GM18868 (cell line): ENCODE data around the gene TMEM132A.
"Not testable (repeated sequence)": the region's sequence is repeated elsewhere in the genome, so short reads cannot be mapped to it uniquely, and the experiment has no call there.

Experiments used
- ATAC-seq: cut with Tn5 transposase; IDR thresholded peaks from one replicate; pipeline ENCODE4 v1.9.1; 2021; ENCODE audit warnings: mild to moderate bottlenecking, moderate library complexity; ENCODE audit not compliant: unreplicated experiment

TMEM132A gene

DNA sequence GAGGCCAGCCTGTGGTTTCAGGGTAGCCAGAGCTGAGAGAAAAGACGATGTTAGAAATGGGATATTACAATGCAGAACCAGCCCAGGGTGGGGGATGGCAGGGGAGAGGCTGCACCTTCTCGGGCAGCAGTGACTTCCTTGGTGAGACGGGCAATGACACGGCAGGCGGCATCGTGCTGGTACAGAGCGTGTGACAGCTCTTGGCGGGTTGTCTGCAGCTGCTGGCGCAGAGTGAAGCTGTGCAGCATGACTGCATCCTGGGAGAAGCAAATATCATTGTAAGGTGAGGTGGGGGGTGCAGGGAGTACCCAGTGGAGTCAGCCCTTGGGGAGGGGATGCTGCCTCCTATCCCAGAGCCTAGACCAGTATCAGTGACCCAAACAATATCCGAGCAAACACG is 21.6 kb upstream of the TMEM132A start:
- ATAC-seq, result no peak

DNA sequence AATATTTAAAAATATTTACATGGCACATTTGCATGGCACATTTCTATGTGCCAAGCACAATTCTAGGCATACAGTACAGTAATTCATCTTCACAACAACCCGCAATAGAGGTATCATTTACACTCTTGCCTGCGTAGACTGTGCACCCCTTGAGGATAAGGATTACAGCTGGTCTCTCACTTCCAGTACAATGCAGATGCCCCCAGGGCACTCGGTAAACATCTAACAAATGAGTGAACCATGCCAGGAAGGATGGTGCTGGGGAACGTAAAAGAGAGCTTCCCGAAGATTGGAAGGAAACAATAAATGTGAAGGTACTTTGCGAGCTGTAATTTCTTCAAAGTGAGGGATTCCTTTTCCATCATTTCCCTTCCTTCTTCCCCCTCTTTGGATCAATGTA is 19.2 kb upstream of the TMEM132A start:
- ATAC-seq, result no peak

DNA sequence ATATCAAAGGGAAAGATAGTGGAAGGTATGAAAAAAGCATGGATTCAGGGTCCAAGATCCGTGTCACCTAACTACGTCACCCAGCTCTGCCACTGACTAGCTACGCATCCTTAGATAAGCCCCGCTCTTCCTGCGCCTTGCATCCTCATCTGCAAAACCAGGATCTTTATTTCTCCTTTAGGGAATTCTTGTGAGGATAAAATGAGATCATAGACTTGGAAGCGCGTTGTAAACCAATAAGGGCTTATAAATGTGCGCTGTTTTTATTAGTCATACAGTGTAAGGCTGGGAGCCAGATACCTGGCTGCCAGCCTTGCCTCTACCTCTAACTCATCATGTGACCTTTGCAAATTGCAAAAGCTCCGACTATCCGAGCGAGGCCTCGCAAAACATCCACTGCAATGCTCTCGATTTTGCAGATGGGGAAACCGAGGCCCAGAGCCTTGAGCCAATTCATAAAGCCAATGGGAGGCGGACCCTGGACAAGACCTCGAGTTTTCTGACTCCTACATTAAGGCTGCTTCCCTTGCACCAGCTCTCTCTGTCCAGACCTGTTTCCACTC is 18.6 kb upstream of the TMEM132A start:
- no peak for ATAC-seq

DNA sequence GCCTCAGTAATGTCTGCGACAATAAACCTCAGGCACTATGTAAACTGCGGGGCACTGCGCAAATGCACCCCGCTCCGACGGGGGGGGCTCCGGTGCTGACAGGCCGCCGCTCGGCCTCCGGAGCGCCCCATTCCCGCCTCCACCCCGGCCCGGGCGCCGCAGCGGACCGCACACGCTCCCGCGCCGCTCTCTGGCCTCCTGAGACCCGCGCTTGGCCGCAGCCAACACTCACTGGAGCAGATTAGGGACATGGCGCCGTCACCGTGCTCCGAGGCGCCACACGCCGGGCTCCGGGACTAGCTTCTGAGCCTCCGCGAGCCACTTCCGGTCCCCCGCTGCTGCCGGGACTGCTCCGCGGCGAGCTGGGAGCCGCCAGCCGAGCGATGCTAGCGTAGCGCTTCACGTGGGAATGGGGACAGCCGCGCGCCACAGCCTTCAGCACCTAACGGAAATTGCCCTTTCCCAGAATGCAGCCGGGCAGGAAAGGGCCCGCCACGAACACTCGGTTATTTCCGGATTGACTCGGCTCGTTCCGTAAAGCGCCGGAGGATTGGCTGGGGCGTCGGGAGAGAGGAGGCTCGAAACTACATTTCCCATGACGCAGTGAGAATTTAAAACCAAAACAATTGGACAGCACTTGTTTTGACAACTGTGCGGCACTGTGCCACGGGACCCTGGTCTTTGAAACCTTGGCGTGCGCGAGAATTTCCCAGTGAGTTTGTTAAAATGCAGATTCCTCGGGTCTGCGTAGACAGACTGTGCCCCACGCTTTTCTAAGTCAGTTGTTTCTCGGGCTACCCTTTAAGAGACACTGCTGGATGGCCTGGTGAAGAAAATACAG is 17.9 kb upstream of the TMEM132A start, which contains the start of gene PRPF19:
PRPF19 (minus strand) TSS at position 454 of the 841 bp plus-strand sequence; CDS start at position 251, 203 bp downstream.
- peak; percentile 75 for ATAC-seq

DNA sequence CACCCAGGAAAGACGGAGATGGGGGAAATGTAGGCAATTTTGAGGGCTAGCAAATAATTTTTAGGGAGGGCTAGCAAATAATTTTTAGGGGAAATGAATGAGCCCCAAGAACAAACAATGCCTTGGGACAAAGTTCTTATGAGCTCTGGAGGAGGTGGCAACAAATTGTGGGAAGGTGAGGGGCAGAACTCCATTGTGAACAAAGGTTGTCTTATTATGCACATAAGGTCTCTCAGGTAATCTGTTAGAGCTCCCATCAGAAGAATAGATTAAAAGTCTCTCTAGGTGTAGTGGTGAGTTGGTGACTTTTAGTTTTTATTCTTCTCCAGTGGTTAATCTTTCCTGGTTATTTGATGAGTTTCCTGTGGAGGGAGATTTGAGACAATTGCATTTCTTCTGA is 15.5 kb upstream of the TMEM132A start:
- ATAC-seq, result no peak

DNA sequence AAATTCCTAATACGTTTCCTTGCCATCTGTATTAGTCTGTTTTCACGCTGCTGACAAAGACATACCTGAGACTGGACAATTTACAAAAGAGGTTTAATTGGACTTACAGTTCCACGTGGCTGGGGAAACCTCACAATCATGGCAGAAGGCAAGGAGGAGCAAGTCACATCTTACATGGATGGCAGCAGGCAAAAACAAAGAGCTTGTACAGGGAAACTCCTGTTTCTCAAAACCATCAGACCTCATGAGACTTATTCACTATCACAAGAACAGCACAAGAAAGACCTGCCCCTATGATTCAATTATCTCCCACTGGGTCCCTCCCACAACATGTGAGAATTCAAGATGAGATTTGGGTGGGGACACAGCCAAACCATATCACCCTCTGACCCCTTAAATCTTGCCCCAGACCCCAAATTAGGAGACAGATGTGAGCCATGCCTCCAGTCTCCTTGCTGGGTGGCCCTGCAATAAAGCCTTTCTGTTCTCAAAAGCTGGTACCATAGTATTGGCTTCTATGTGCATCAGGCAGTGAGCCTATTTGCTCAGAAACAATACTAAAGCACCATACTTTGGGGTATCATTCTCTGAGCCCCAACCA is 14.5 kb upstream of the TMEM132A start:
- not testable (repeated sequence) for ATAC-seq

DNA sequence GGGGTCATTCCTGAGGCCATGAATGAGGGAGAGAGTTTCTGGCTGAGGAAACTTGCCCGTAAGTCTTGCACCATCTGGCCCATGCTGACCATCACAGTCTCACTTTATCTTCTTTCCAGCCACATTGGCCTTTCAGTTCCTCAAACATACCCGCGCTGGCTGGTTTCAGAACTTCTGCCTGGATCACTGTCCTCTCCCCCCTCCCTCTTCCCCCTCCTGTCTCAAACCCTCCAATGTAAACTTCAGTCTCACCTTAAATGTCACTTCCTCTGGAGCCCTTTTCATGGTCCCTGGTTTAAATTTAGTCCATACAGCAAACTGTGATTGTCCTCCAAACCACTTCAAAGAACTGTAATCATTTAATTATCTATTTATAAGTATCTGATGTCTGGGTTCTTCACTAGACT is 14.0 kb upstream of the TMEM132A start:
- peak; percentile 37 for ATAC-seq

DNA sequence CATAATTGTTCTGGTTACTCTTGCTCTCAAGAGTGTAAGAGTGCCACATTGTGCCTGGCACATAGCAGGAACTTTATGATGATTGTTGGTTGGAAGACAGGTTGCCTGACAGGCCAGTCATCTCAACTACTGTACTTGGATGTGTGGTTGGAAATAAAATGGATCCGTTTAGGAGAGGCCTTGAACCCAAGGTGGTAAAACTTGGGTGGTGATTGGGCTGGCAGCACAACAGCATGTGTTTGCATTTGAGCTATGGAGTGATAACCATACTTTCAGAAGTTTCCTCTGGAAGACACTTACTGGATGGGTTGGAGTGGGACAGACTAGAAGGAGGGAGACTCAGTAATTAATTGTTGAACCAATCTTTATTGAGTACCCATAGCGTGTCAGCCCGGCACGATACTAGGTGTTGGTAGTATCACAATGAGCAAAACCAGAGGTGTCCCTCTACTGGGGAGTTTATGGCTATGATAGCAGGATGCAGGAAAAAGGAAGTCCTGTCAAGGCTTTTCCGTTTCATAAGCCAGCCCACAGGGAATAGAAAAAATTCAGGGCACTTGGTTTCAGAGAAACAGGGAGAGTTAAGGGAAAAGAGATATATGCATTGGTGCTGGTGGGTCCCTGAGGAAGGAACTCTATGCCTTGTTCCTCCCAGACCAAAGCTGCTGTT is 13.4 kb upstream of the TMEM132A start:
- ATAC-seq, result no peak

DNA sequence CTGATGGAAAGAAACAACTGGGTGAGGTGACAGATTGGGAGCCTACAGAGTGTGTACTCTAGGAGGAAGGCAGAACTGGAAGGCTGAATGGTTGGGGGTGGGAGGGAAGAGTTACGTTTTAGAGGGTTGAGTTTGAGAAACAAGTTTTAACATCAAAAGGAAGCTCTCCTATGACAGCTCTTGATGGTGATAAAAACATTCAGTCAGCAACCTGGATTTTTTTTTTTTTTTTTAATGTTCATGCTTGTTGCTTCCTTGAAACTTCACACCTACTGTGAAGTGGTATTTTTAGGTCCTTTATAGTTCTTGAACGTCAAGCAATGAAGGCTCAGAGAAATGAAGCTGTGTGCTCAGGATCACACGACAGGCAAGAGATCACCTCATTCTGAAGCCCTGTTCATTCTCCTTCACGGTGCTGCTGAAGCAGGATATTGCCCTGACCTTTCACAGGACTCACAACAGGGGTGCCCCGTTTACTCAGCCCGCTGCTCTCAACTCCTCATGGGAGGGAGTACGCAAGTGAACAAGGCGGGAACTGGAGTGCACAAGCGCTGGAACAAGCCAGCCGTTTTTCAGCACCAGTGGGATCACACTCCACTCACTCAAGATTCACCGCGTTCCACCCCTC is 11.9 kb upstream of the TMEM132A start:
- ATAC-seq, result no peak

DNA sequence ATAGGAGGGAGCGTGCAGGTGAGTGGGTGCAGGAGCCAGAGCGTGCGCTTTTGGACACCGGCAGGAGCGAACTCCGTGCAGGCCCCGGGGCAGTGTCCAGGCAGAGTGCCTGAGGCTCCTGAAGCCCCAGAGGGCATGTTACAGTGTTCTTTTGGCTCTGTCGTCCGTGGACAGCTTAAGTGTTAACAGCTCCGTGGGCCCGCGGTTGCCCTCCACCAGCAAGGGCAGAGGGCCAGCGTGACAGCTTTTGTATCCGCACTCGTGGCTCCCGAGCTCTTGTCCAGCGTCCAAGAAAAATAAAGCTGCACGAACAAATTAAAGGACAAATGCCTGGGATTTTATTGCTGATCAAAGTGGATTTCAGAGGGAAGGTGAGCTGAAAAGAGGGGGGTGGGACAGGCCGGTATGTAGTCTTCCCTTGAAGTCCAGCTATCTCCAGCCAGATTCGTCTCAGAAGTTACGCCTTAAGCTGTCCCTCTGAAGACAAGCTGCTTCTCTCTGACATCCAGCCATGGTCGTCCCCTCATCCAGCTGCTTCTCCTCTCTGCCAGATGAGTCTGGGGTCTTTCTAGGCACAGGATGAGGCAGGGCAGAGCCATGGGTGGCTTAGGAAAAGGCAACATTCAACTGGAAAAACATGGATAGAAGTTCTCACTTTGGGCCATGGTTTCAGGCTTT is 11.3 kb upstream of the TMEM132A start:
- no peak for ATAC-seq

DNA sequence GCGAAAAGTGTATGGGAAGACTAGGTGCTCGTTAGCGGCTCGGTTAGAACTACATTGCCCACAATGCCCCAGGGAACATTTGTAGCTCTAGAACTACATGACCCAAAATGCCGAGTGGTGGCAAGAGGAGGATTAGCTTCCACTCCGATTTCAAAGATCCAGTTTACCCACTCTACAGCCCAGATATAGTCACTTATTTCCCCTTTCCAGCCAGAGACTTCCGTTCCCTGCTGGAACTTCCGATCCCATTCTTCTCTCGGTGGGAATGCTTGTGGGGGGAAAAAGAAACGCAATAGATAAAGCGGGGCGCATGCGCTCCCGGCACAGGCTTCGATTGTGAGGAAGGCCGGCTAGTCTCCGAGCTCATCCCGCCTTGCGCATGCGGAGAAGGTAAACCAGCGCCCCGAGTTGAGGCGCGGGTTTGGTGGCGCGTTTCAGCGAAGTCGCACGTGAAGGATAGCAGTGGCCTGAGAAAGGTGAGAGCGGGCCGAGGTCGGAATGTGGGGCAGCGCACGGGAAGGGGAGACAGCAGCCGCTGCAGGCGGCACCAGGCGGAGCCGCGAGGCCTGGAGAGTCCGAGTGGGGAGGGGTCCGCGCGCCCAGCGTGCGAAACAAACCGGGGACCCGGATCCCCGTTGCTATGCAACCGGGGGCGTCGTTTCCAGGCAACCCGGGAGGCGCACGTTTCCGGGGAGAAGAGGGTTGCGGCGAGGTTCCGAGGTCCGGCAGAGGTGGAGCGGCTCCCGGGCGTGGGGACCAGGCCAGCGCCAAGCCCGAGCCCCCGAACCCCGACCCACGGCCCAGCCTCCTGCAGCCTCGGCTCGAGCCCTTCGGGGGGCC is 10.2 kb upstream of the TMEM132A start, which contains the start of gene TMEM109:
TMEM109 (plus strand) TSS at position 366 of the 840 bp plus-strand sequence. CDS start 5,536 bp downstream, outside the sequence.
- peak; percentile 58 for ATAC-seq

DNA sequence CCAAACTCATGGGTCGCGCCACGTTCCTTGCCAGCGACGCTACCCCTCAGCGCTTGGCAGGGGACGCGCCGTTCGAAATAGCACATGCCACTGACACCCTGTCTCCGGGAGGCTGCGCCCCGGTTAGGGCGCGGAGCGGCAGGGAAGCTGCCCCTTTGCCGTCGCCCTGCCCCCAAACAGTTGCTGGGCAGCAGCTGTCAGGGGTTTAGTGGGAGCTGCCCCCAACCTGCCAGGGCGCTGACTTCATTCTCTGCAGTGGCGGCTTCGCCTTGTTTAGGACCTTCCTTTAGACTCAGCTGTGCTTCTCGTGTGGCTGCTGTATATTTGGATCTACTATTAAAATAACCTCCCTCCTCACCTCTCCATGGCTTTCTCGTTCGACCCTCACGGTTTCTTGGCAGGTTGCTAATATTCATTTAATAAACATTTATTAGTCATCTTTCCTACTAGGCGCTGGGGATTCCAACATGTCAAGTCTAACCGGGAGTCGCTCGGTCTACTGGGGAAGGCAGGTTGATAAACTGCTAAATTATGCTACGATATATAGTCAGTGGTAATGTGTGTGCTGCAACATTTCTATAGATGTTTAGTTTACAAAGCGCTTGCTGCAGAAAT is 9.5 kb upstream of the TMEM132A start:
- no peak for ATAC-seq

DNA sequence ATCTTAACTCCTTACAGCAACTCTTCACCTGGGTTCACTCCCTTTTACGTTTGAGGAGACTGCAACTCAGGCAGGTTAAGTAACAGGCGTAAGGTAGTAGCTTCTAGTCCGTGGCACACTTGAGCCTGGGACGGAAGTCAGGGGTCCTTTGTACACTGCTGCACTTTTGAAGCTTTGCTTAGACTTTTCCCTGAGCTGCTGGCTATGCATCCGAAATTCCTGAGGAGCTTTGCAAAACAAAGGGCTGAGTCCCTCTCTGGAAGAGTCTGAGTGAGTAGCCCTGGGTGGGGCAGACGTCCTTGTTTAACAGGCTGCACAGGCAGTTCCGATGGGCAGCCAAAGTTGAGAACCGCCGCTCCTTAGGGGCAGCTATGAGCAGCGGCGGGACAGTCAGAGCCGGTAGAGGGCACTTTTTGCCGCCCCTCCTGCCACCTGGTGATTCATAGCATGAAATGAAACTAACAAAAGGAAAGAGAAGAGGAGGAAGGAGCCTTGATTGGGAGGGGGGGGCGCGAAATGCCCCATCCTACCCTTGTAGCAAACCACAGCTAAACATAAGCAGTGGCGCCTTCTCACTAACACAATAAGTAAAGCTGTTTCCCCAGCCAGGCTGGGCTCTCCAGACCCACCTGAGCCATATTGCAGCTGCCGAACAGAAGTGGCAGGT is 8.9 kb upstream of the TMEM132A start:
- ATAC-seq, result peak; percentile 55

DNA sequence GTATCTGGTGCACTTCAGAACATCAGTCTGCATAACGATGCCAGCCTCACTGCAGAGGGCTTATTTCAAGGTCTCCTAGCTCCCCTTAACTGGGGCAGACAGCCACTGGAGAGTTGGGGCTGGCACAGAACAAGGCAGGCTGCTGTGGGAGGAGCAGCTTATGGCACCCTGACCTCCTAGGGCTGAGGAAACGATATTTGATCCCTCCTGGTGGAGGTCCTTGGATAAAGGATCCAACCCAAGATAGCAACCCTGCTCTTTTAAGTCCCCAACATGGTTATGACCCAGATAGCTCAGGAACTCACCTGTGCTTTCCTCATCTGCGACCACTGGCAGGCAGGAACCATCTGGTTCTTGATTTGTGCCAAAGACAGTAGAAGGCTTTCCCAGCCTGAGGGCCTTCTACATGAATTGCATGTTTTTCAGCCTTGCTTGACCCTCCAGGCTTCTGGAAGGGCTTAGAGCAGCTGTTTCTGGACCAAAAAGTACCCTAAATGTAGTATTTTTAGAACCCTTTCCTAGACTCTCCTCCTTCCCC is 7.5 kb upstream of the TMEM132A start:
- no peak for ATAC-seq

DNA sequence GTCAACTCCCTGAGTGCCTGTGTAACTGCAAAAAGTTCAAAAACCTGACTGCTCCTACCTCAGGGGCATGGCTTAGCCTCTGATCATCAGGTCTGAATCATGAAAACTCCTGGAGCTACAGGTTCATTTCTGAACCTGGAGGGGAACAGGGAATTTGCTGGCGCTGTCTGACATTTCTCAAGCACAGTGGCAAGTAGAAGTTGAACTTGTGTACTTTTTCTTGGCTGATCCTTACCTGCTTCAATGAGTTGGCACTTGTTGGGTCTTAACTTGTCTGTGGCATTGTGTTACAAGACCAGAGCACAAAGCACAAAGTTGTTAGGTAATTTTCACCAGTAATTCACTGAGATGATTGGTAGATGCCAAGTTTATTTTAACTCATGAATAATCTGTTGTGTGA is 7.0 kb upstream of the TMEM132A start:
- ATAC-seq, result no peak

DNA sequence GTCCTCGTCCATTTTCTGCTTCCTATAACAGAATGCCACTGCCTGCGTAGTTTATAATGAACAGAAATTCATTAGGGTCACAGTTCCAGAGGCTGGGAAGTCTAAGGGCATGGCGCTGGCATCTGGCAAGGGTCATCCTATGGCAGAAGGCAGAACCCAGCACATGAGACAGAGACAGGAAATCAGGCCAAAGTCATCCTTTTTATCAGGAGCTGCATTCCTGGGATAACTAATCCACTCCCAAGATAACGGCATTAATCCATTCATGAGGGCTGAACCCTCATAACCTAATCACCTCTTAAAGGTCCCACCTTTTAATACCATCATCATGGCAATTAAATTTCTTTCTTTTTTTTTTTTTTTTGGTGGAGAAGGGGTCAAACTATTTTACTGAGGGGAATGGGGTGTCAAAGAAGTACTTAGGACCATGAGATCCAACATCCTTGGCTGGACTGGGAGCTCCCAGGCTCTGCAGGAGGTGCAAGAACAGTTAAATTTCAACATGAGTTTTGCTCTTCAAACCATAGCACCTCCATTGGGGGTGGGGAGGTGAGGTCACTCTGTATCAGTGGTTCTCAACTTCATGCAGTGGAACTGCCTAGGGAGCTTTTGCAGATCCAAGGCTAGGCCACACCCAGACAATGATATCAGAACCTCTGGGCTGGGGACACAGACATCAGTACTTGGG is 5.9 kb upstream of the TMEM132A start:
- ATAC-seq, result no peak

DNA sequence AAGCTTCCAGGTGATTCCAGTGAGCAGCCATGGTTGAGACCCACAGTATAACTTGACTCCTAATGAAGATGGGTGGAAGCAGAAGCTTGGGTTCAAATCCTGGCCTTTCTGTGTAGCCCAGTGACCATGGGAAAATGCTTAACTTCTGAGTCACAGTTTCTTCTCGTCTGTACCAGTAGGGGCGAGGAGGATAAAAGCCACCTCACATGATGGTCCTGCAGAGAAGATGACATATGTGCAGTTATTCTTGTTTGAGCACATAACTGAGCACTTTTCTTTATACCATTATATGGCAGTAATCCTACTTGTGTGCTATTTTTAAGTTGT is 5.4 kb upstream of the TMEM132A start:
- no peak for ATAC-seq

DNA sequence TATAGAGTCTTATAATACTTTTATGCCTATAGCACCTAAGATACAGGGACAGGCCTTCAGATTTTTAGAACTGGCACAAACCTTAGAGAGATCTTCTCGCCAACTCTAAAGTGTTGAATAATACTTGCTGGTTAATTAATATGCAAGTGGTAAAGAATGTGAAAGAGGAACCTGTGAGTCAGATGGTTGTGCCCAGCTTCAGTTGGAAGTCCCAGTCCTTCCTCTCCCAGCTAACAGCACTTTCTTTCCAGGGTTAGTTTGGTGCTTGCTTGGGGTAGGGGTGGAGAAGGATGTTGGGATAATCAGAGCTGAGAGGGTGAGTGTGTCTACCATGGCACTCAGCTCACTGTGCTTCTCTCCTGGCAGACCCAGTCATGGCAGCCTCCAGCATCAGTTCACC is 4.9 kb upstream of the TMEM132A start:
- ATAC-seq, result no peak
